ENCODE data around the gene SLC9A9. TPM values are rescaled to one million over a fixed set of nuclear protein-coding genes. Genes with fewer than 3 reads are reported as not detected.
A peak's percentile ranks its signal among the peaks of the same experiment; 100 is the strongest.

SLC9A9 gene
- total RNA-seq, 4 donors from 2014 or later: 2.1 to 40.4 (median 7.2) TPM

GRCh38 chr3:143445118-143445517, 403.1 kb downstream of the SLC9A9 start:
- Histone ChIP-seq H3K4me1 (peaks cover 0 to 6% (median 0%) of the 10 kb centered on the region in 4 donors), H3K36me3 (no peaks in the 10 kb centered on the region), H3K4me3 (no peak overlapping the region), H3K27me3 (no peaks in the 10 kb centered on the region), H3K27ac (peak overlapping the region in 1 of 4 donors; percentile 64), H3K9me3 (no peaks in the 10 kb centered on the region)
- no peak for DNase-seq
- TF ChIP-seq, protein P1, sequence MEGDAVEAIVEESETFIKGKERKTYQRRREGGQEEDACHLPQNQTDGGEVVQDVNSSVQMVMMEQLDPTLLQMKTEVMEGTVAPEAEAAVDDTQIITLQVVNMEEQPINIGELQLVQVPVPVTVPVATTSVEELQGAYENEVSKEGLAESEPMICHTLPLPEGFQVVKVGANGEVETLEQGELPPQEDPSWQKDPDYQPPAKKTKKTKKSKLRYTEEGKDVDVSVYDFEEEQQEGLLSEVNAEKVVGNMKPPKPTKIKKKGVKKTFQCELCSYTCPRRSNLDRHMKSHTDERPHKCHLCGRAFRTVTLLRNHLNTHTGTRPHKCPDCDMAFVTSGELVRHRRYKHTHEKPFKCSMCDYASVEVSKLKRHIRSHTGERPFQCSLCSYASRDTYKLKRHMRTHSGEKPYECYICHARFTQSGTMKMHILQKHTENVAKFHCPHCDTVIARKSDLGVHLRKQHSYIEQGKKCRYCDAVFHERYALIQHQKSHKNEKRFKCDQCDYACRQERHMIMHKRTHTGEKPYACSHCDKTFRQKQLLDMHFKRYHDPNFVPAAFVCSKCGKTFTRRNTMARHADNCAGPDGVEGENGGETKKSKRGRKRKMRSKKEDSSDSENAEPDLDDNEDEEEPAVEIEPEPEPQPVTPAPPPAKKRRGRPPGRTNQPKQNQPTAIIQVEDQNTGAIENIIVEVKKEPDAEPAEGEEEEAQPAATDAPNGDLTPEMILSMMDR (IDR thresholded peaks at IDR 0.05): no peak
- no peak for TF ChIP-seq POLR2A (IDR thresholded peaks at IDR 0.05)

DNA sequence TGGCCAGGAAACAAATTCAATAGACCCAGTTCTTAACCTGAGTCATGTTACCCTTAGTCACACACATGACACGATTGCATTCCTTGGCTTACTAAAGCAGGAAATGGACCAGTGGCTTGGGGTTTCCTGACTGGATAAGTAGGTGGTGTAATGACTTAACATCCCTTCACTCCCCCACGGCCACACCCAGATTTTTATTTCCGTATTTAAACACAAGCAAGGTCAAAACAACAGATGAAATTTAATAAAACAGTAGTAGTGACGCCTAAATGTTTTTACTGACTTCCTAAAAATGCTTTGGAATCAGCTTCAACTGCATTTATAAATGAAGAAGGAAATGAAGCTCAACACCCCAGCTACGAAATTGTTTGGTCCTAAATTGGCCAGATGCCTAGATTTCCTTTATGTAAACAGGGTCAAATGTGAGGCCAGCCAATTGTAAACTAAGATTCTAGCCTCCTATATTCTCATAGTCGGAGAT, 404.4 kb downstream of the SLC9A9 start:
- peaks cover 0 to 6% (median 0%) of the 10 kb centered on the region in 4 donors for H3K4me1 ChIP-seq
- H3K27me3 ChIP-seq: no peaks in the 10 kb centered on the region
- H3K9me3 ChIP-seq: no peaks in the 10 kb centered on the region
- H3K27ac ChIP-seq: peak overlapping the region in 2 of 4 donors; percentile 50 to 64
- H3K36me3 ChIP-seq: no peaks in the 10 kb centered on the region
- H3K4me3 ChIP-seq: no peak overlapping the region
- peak in 1 of 3 donors; percentile 75 for DNase-seq
- TF ChIP-seq, protein P1 (IDR thresholded peaks at IDR 0.05): no peak
- no peak for TF ChIP-seq POLR2A (IDR thresholded peaks at IDR 0.05)

GRCh38 chr3:143442814-143443447, 405.3 kb downstream of the SLC9A9 start:
- DNase-seq: no peak
- H3K27ac ChIP-seq: no peak overlapping the region
- H3K4me3 ChIP-seq: no peak overlapping the region
- TF ChIP-seq, protein P1 (IDR thresholded peaks at IDR 0.05): no peak
- no peak for TF ChIP-seq POLR2A (IDR thresholded peaks at IDR 0.05)
- no peaks in the 10 kb centered on the region for H3K9me3 ChIP-seq
- H3K36me3 ChIP-seq: no peaks in the 10 kb centered on the region
- H3K4me1 ChIP-seq: peaks cover 0 to 6% (median 0%) of the 10 kb centered on the region in 4 donors
- H3K27me3 ChIP-seq: no peaks in the 10 kb centered on the region

DNA sequence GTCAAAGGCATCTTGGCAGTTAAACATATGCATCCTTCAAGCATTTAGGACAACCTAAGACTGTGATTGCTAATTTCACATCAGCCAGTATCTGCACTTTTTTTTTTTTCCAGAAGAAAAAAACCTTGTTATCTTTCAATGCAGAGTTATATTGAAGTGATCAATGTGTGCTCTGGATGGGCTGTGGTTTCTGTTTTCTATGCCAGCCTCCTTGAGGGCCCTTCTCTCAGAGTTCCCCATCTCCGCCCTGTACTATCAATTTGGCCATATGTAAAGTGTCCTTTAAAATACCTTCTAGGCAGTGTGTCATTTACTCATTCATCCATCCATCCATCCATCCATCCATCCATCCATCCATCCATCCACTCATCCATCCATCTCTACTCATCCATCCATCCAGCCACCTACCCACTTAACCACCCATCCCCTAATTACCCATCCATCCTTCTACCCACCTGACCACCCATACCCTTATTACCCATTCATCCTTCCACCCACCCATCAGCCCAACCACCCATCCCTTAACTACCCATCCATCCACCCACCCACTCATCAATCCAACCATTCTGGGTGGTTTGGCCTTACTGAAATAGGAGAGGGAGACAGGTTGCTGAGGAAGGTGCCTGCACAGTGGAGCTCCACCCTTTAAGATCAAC, 406.6 kb downstream of the SLC9A9 start:
- no peak for DNase-seq
- TF ChIP-seq, protein P1 (IDR thresholded peaks at IDR 0.05): no peak
- no peak for TF ChIP-seq POLR2A (IDR thresholded peaks at IDR 0.05)
- Histone ChIP-seq H3K27ac (no peak overlapping the region), H3K36me3 (no peaks in the 10 kb centered on the region), H3K4me3 (no peak overlapping the region), H3K4me1 (peaks cover 0 to 6% (median 0%) of the 10 kb centered on the region in 4 donors), H3K9me3 (no peaks in the 10 kb centered on the region), H3K27me3 (no peaks in the 10 kb centered on the region)

GRCh38 chr3:143439817-143440216, 408.5 kb downstream of the SLC9A9 start:
- Histone ChIP-seq H3K27me3 (no peaks in the 10 kb centered on the region), H3K4me1 (peaks cover 0 to 6% (median 0%) of the 10 kb centered on the region in 4 donors), H3K4me3 (no peak overlapping the region), H3K9me3 (no peaks in the 10 kb centered on the region), H3K27ac (no peak overlapping the region), H3K36me3 (no peaks in the 10 kb centered on the region)
- TF ChIP-seq, protein P1 (IDR thresholded peaks at IDR 0.05): no peak
- TF ChIP-seq POLR2A (IDR thresholded peaks at IDR 0.05): no peak
- no peak for DNase-seq
